GM15510 (cell line): ENCODE results near the gene IL12A.

Experiments
- POLR2A ChIP-seq: IDR thresholded peaks from 3 replicates; pipeline ENCODE4 v1.6.1; 2011; ENCODE audit warnings: borderline replicate concordance; ENCODE audit not compliant: insufficient read length; ENCODE audit errors: extremely low read depth

IL12A gene

GRCh38 chr3:160003520-160004128 lies 15.0 kb downstream of the IL12A start:
- TF ChIP-seq POLR2A, result no peak

- no peak for TF ChIP-seq POLR2A
Observed at GRCh38 chr3:160005004-160005403, 16.4 kb downstream of the IL12A start.

GRCh38 chr3:160006282-160007163 lies 17.9 kb downstream of the IL12A start:
- TF ChIP-seq POLR2A, result no peak

GRCh38 chr3:160008961-160009360 lies 20.3 kb downstream of the IL12A start:
- no peak for TF ChIP-seq POLR2A

GRCh38 chr3:160009525-160009924 lies 20.9 kb downstream of the IL12A start:
- no peak for TF ChIP-seq POLR2A

GRCh38 chr3:160010578-160010977 lies 21.9 kb downstream of the IL12A start:
- TF ChIP-seq POLR2A, result no peak

- no peak for TF ChIP-seq POLR2A
Observed at GRCh38 chr3:160012108-160012507, 23.5 kb downstream of the IL12A start.

- no peak for TF ChIP-seq POLR2A
Observed at GRCh38 chr3:160016972-160017371, 28.3 kb downstream of the IL12A start.

GRCh38 chr3:160018959-160019358 lies 30.3 kb downstream of the IL12A start:
- TF ChIP-seq POLR2A, result no peak

- no peak for TF ChIP-seq POLR2A
Observed at GRCh38 chr3:160020057-160020711, 31.5 kb downstream of the IL12A start.

GRCh38 chr3:160022068-160022467 lies 33.4 kb downstream of the IL12A start:
- no peak for TF ChIP-seq POLR2A

GRCh38 chr3:160023476-160023875 lies 34.8 kb downstream of the IL12A start:
- TF ChIP-seq POLR2A, result no peak

- TF ChIP-seq POLR2A, result no peak
Observed at GRCh38 chr3:160027541-160028195, 39.0 kb downstream of the IL12A start.

- TF ChIP-seq POLR2A, result no peak
Observed at GRCh38 chr3:160035757-160036156, 47.1 kb downstream of the IL12A start.
